Endometrium (tissue), 2 donors: ENCODE results near the gene LMCD1.
A peak's percentile ranks its signal among the peaks of the same experiment; 100 is the strongest.

Source experiments
- FAIRE-seq: peaks from 2 replicates; lab custom pipeline; 2012; peaks lifted over from hg19 to GRCh38; lab: Jason Lieb, UNC
- donor health status: control.
- donor health status: control.

LMCD1 gene

GRCh38 chr3:8484409-8485140, 17.0 kb upstream of the LMCD1 start:
- no peak for FAIRE-seq

- no peak for FAIRE-seq
Measured at GRCh38 chr3:8485141-8485870, 16.3 kb upstream of the LMCD1 start.

GRCh38 chr3:8485943-8486342, 15.7 kb upstream of the LMCD1 start:
- no peak for FAIRE-seq

- no peak for FAIRE-seq
Measured at GRCh38 chr3:8486434-8486833, 15.2 kb upstream of the LMCD1 start.

GRCh38 chr3:8486936-8487335, 14.7 kb upstream of the LMCD1 start:
- no peak for FAIRE-seq

GRCh38 chr3:8488411-8488810, 13.2 kb upstream of the LMCD1 start:
- no peak for FAIRE-seq

- FAIRE-seq = no peak
Measured at GRCh38 chr3:8488877-8489276, 12.7 kb upstream of the LMCD1 start.

- no peak for FAIRE-seq
Measured at GRCh38 chr3:8489278-8489792, 12.3 kb upstream of the LMCD1 start.

- no peak for FAIRE-seq
Measured at GRCh38 chr3:8490079-8490552, 11.5 kb upstream of the LMCD1 start.

- FAIRE-seq = no peak
Measured at GRCh38 chr3:8491271-8492144, 10.1 kb upstream of the LMCD1 start.

GRCh38 chr3:8492744-8493511, 8.7 kb upstream of the LMCD1 start:
- no peak for FAIRE-seq

GRCh38 chr3:8493744-8494143, 7.9 kb upstream of the LMCD1 start:
- FAIRE-seq = no peak

- no peak for FAIRE-seq
Measured at GRCh38 chr3:8494327-8494726, 7.3 kb upstream of the LMCD1 start.

GRCh38 chr3:8497582-8497981, 4.0 kb upstream of the LMCD1 start:
- FAIRE-seq = no peak

- FAIRE-seq = no peak
Measured at GRCh38 chr3:8499181-8499611, 2.4 kb upstream of the LMCD1 start.

GRCh38 chr3:8500319-8500988, 1.2 kb upstream of the LMCD1 start:
- FAIRE-seq = no peak

- no peak for FAIRE-seq
Measured at GRCh38 chr3:8500989-8501370, 643 bp upstream of the LMCD1 start.

GRCh38 chr3:8503461-8503860, 1.8 kb downstream of the LMCD1 start:
- FAIRE-seq = no peak

- peak; percentile 74 for FAIRE-seq
Measured at GRCh38 chr3:8503871-8504610, 2.4 kb downstream of the LMCD1 start.

GRCh38 chr3:8504611-8504973, 3.0 kb downstream of the LMCD1 start:
- FAIRE-seq = no peak
